NK-92 treated with Interleukin-12 subunit alpha and Interleukin-12 subunit beta, amount 100 ng/mL, for 24 hours (cell line): Measurements from ENCODE around the gene B3GAT3.
A peak's percentile ranks its signal among the peaks of the same experiment; 100 is the strongest.
"Not testable (repeated sequence)": the region's sequence is repeated elsewhere in the genome, so short reads cannot be mapped to it uniquely, and the experiment has no call there.

Source experiments
- DNase-seq: peaks from one replicate; lab custom pipeline; 2025; lab: John Stamatoyannopoulos, UW

The B3GAT3 gene

DNA sequence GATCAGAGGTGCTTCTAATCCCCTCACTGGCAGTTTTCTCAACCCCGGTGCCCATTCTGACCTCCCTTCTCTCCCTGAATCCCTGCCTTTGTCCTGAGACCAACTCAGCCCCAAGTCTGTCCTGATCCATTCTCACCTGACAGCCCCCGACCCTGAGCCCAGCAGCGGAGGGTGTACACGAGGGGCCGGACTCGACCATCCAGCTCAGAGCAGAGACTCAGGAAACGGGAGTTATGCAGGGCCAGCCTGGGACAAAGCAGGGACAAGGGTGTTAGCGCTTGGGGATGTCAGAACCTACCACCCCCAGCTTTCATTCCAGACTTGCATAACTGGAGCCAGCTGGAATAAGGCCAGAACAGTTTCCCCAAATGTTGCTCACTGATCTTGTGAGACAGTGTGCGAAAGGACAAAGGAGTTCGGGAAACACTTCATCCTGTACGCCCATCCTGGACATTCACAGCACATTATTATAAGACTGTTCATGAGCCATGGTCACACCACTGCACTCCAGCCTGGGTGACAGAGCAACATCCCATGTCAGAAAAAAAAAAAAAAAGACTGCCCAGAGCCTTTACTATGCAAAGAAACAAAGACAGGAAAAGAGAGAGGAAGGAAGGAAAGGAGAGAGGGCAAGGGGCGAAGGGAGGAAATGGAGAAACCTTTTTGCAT is 44.6 kb downstream of the B3GAT3 start:
- no peak for DNase-seq

DNA sequence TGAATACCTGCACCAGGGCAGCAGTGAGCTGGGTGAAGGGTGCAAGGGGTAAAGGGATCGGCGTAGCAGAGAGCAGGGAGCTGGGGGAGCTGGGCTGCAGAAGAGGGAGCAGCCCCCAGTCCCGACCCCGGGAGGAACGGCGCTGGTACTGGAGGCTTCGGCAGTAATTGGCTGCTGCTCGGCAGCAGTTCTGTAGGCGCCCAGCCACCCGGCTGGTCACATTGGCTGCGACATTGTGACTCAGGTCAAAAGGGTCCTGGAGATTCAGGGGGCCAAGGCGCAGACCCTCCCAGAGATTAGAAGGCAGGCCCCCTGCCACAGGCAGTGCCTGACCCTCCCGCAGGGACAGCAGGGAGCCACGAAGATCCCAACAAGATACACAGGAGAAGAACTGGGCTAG is 45.9 kb downstream of the B3GAT3 start:
- no peak for DNase-seq

DNA sequence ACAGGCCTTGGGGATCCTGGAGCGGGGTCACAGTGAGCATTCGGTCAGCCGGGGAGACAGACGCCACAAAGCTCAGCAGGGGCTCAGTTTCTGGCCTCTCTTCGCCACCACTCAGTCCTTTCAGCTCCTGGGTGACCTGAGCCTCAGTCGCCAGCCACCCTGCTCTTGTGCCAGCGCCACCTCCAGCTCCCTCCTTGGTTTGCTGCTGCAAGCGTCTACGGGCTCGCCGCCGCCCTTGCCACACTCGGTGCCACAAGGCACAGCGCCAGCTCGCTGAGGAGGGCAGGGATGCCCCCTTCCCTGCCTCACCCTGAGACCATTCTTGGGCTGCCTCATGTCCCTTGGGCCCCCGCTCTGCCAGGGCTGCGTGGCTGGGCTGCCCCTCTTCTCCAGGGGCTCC is 46.6 kb downstream of the B3GAT3 start:
- no peak for DNase-seq

- DNase-seq: no peak
These were observed 47.3 kb downstream of the B3GAT3 start for GRCh38 chr11:62574363-62575071.

DNA sequence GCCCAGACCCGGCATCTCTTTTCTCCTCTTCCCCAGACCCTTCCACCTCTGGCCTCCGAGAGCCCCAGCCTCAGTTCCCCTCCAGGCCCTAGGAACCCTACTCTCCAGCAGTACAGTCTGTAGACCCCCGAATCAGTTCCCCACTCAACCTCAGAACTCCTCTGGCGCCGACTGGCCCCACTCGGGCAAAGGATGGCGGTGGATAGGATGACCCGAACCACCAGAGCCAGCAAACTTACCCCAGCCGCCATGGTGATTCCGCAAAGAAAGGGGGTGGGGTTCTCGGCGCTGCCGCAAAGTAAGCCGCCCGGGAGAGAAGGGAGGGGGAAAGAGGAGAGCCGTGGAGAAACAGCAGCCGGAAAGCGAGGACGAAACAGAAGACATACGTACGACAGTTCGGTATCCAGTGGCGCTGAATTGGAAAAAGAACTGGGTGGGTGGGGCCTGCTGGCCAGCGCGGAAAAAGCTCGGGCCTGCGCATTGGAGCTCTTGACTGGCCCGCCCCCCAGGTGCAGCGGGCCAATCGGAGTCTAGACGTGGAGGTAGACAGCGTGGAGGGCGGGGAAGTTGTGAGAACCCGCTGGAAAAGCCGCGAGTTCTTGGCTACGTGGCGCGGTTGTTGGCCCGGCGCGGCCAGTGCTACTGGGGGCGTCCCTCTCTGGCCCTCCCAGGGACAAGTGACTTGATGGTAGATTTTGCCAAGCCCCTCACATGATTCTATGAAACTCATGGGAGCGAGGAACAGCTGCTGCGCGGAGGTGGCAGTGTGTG is 48.0 kb downstream of the B3GAT3 start, which contains the start of gene EEF1G:
Gene EEF1G, minus strand, starts transcription at position 300 of the 771 bp plus-strand sequence. Its CDS starts 49 bp downstream, at position 251.
- DNase-seq: peak; percentile 98

DNA sequence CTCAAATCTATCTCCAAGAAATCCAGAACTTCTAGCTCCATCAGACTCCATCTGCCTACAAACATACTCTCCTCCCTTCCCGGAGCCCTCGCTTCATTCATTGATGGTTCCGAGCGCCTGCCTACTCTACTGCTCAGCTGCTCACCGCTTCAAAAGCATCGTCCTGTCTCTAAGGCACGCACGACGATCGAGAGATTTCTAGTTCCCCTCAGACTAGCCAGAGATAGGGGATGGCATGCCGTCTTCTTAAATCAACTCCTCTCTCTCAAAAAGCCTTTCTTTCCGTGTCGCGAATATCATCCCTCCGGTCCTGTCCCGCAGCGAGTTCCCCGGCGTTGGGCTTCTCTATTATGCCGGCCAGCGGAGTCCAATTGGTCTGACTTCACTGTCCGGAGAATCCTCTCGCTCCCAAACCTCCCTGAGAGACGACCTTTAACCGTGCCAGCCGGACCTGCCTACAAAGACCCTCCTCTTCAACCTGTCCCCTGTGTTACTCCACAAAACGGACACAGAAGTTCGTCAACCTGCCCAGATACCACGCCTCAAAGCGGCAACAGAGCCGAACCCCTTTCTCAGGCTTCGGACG is 48.7 kb downstream of the B3GAT3 start:
- DNase-seq: no peak

DNA sequence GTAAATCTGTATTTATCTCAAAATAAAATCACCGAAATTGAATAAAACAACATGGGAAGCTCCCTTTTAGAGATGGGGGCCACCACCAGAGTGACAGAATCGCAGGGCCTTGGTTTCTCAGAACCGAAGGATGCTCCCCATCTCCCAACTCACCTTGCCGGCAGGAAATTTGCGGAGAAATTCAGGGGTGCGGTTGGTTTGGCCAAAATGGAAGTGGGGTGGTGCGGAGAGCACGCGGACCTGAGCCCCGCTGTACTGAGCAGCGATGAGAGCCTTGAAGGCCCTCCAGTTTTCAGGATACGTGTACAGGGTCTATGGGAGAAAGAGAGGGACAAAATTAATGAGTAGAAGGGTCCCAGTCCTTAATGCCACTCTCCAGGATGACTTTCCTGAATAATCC is 49.4 kb downstream of the B3GAT3 start:
- DNase-seq: no peak

DNA sequence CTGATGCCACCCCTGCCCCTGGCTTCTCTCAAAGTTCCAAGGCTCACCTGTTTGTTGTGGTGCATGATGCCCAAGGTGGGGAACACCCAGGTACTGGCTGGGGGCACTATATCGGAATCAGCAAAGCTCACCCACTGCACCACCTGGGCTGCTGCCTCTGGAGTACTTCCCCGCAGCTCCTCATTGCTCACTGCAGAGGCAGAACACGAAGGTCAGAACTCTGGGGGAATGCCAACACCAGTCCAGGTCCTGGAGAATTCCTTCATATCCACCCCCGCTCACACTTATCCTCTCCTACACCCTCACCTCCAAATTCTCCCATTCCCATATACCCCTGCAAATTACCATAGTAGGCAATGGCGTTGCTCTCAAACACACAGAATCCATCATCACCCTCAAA is 50.3 kb downstream of the B3GAT3 start:
- not testable (repeated sequence) for DNase-seq

DNA sequence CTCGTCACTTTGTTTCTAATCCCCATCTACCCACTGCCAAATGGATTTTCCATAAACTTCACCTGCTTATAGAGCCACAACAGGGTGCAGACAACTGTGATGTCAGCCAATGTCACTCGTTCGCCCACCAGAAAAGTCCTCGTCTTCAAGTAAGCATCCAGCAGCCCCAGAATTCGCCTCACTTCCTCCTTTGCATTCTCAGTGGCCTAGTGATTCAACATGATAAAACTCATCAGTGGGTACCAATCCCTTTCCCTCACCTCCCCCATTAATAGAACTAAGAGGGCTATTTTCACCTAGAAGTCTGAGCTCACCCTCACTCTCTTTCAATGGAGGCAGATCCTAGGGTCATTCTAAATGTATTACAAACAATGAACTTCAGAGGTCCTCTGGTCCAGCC is 50.9 kb downstream of the B3GAT3 start:
- not testable (repeated sequence) for DNase-seq

DNA sequence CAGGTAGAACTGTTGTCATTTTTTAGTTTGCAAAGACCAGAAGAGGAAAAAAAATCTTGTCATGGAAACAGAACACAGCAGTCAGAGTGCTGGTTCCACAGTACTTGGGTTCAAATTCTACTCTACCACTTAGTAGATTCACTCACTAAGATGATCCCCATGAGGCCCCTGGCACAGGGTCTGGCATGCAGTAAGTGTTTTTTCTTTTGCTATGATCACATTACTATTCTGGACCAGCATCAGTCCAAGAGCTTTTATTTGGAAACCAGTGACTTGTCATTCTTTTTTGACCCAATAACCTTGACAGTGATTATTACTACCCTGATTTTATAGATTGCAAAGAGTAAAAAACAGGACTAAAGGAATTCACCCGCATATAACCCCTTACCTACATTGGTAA is 52.2 kb downstream of the B3GAT3 start:
- no peak for DNase-seq

DNA sequence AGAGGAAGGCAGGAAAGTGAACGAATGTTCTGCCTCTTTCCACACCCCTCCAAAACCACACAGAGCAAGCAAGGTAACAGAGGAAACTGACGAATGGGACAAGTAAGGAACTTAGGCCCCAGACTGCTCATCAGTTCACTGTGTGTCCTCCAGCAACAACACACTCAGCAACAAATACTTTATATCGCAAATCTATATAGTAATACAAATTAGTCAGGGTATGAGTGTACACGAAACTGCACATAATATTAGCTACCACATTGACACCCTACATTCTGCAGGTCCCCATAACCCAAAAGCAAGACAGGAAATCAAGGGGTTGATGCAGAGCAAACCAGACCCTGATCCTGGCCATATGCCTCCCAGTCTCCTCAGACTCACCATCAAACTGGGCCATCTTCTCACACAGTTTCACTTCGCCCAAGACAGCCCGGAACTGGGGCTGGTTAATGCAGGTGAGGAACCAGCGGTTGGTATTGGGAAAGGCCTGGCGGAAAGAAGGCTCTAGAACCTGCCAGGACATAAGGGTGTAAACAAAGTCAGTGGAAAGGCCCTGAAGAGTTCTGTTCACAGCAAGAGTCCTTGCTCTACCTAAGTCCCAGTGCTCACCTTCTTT is 54.7 kb downstream of the B3GAT3 start:
- DNase-seq: no peak

DNA sequence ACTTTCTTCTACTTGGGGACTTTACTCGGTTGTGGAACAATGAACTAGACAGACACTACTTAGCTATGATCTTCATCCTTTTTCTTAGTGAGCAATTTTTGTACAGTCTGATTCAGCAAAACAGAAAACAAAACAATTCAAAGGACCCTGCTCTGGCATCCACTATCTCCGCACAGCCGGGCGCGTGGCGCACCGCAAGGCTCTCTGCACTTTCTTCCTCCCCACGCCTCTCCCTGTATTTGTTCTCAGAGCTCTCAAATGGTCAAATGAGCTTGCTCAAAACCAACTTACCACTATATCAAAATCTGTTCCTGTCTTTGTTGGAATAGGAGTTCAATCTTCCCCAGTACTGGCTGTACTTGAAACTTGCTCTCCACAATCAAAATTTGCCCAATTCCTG is 55.5 kb downstream of the B3GAT3 start:
- no peak for DNase-seq
